GM12872 (cell line): ENCODE data around the gene BABAM2.

ENCODE experiments used
- TF ChIP-seq, protein P1 (sequence below): IDR thresholded peaks from 3 replicates; pipeline ENCODE4 v1.5.1; 2011; ENCODE audit warnings: low read depth, mild to moderate bottlenecking, low read length, moderate library complexity; ENCODE audit not compliant: insufficient read depth

Gene BABAM2

DNA sequence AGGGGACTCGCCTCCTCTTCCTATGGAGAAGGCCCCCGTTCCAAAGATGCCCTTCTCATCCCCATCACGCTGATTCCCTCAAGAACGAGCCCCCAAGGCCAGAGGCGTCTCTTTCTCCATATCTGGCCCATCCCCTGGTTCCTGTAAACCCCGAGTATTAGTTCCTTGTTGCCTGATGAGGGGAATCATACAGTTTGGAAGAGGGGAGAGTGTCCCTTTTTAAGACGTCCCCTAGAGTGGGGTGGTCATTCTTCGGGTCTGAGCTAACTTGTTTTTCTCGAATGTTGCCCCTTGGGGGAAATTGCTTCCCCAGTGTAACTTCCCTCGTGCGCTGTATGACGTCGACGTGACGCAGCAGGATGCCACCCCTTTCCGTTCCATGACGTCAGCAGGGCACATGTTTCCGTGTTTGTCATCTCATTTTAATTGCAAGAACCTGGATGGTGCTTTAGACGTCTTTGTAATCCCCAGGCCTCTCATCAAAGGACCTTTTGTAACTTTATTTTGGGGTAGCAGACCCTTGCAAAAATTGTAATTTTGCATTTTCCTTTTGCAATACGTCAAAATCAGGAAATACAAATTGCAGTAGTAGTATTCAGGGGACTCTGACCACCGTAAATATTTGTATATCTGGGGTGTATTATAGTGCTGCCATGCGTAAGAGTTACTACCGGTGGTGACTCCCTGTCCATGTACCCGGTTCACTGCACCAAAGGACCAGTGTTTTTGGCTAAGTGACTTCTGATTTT is 569 bp downstream of the BABAM2 start:
- TF ChIP-seq, protein P1, sequence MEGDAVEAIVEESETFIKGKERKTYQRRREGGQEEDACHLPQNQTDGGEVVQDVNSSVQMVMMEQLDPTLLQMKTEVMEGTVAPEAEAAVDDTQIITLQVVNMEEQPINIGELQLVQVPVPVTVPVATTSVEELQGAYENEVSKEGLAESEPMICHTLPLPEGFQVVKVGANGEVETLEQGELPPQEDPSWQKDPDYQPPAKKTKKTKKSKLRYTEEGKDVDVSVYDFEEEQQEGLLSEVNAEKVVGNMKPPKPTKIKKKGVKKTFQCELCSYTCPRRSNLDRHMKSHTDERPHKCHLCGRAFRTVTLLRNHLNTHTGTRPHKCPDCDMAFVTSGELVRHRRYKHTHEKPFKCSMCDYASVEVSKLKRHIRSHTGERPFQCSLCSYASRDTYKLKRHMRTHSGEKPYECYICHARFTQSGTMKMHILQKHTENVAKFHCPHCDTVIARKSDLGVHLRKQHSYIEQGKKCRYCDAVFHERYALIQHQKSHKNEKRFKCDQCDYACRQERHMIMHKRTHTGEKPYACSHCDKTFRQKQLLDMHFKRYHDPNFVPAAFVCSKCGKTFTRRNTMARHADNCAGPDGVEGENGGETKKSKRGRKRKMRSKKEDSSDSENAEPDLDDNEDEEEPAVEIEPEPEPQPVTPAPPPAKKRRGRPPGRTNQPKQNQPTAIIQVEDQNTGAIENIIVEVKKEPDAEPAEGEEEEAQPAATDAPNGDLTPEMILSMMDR: no peak

DNA sequence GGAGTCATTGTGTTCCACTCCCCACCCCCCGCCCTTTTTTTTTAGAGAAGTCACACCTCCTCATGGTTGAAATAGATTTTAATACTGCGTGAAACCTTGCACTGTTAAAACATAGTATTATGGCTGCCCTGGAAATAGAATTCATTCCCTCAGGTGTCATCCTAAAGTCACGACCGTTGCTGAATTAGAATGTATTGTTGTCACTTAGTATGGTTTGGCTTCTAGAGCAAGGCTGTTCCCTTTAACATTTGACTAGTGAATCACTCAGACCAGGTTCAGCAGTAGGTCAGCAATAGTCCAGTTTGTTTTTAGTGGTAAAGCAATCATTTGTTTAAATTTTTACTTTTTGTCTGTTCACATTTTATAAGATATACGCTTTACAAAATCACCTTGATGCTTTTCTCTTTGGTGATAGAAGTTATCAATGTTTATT is 1.2 kb downstream of the BABAM2 start:
- TF ChIP-seq, protein P1: no peak

DNA sequence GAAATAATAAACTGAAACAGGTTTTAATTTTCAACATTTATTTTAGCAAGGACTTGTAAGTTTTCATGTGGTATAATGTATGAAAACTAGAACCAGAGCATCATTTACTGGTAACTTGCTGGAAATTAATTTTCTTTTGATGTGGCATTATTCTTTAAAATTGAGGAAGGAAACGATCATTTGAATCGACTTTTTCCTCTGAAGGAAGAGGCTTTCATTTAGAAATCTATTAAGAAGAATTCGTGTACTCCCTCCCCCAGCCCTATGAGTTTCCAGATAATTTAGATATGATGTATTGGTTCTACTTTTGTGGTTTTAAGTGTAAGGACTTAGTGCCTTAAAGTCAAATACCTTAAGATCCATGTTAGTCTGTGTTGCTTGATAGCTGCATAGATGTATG is 2.5 kb downstream of the BABAM2 start:
- TF ChIP-seq, protein P1: no peak

DNA sequence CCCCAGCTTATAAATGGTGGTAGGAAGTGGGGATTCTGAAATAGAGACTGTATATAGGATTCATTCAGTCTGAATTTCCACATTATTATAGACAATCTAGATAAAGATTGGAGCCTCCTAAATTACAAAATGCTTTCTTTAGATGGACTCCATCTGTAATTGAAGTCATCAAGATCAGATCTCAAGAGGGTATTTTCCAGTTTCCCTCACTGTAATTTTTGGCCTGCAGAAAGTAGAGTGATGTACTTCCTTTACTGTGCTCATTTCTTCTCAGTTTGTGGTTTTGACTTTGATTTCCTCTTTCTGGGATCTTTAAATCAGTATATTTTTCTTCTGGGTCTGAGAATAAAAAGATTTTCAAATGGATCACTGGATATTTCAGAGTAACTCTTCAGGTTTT is 7.2 kb downstream of the BABAM2 start:
- TF ChIP-seq, protein P1: no peak

DNA sequence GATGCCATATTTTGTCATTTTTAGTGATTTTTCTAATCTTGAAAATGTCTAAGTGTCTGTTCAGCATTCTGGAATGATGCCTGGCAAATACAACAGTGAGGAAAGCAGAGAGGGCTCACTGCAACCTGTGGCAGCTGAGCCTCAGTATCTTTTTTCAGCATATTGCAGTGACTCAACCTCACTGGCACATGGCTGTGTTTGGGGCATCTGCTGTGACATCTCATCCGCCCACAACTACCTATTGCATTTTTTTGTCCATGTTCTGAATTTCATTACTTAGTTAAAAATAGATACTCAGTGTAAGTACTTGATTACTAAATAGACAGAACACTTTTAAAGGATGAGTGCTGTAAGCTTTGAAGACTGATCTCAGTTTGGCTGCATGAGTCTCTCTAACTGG is 10.7 kb downstream of the BABAM2 start:
- TF ChIP-seq, protein P1: no peak

DNA sequence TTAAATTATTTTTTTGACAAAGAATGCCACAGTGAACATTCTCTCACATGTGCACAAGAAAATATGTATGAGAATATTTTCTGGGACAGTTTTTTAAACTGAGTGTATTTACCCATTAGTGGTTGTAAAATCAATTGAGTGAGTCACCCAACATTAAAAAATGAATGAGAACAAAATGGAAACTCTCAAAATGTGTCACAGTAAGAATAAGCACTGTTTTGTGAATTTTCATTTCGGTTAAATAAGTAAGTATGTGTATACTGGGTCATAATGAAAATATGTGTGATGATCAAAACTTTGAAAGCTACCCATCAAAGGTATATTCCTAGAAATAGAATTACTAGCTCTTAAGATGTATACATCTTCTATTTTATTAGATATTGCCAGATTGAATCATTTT is 11.6 kb downstream of the BABAM2 start:
- TF ChIP-seq, protein P1: no peak

DNA sequence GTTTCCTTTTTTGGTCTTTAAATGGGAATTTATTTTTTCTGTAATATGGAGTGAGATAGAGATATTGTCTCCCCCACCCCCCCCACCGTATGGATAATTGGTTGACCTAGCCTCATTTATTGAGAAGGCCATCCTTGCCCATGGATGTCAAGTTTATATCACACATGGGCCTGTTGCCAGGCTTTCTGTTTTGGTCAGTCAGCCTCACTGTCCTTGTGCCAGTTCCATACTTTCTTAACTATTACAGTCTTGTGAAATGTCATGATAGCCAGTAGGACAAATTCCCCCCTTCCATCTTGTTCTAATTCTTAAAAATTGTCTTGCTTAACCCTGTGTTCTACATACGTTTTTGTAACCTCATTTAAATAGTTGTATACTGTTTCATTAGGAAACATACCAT is 12.5 kb downstream of the BABAM2 start:
- TF ChIP-seq, protein P1: no peak
